HCT116 (cell line): ENCODE measurements around the gene FAM89B. TPM values are rescaled to one million over a fixed set of nuclear protein-coding genes. Genes with fewer than 3 reads are reported as not detected.

Experiments
- ATAC-seq: fragments of 200-7000 bp; cut with Tn5 transposase; 2 replicates; pipeline ENCODE4 v1.9.1; 2020; ENCODE audit warnings: mild to moderate bottlenecking, moderate library complexity
- BruUV-seq: library from RNA; stranded (reverse); fragments of 400-500 nt; replicated peaks from 2 replicates; lab custom pipeline; 2021; lab: Mats Ljungman, UMichigan
- CTCF ChIA-PET: fragments of 300-600 bp; sonication (Branson Sonifier 250); formaldehyde crosslinking; loops from one replicate; lab custom pipeline; 2021; ENCODE audit warnings: antibody characterized with exemption; lab: Charles Lee
- POLR2A ChIA-PET: fragments of 300-600, 350-600 bp; sonication (Branson Sonifier 250); formaldehyde crosslinking; loops from one replicate; lab custom pipeline; 2021; ENCODE audit warnings: antibody characterized with exemption; lab: Charles Lee
- RAD21 ChIA-PET, 2 experiments: fragments of 300-600 bp; sonication (Branson Sonifier 250); formaldehyde crosslinking; loops; one replicate each; lab custom pipeline; 2023; ENCODE audit warnings: low total read pairs in 2 of 2; ENCODE audit not compliant: uncharacterized antibody in 2 of 2, unreplicated experiment in 2 of 2, low non-redundant PET in 1 of 2; lab: Charles Lee
- DNase-seq: peaks from one replicate; pipeline ENCODE4 v3.0.0-alpha.2; 2010; ENCODE audit warnings: low read depth, low spot score
- H2AFZ ChIP-seq: fragments of 200-600 bp; shearing (Covaris generic), sonication (generic); 2 replicates; pipeline ENCODE4 v1.6.1; 2017; ENCODE audit warnings: low read depth, mixed run types, mixed read lengths, antibody characterized with exemption, low read length; ENCODE audit not compliant: poor library complexity, severe bottlenecking
- H3K27ac ChIP-seq: 2 replicates; pipeline ENCODE4 v1.5.1; 2012; ENCODE audit warnings: low read depth, low read length
- H3K27me3 ChIP-seq: fragments of 200-600 bp; sonication (generic); 2 replicates; pipeline ENCODE4 v1.6.1; 2016; ENCODE audit warnings: mixed run types, low read length, mixed read lengths; ENCODE audit not compliant: insufficient read depth
- H3K36me3 ChIP-seq, 2 experiments: fragments of 200-500 bp in 1 of 2; fragments of 200-600 bp in 1 of 2; sonication (Bioruptor generic) in 1 of 2; sonication (generic) in 1 of 2; 2 replicates each; pipeline versions ENCODE4 v1.5.1 to v1.6.1; 2014 to 2016; ENCODE audit warnings: low read length in 2 of 2, inconsistent platforms in 1 of 2, mixed read lengths in 1 of 2, mixed run types in 1 of 2; ENCODE audit not compliant: insufficient read depth in 2 of 2, control insufficient read depth in 1 of 2
- H3K4me1 ChIP-seq, 2 experiments: fragments of 200-600 bp in 1 of 2; sonication (generic) in 1 of 2; 2 replicates each; pipeline versions ENCODE4 v1.5.1 to v1.6.1; 2012 to 2017; ENCODE audit warnings: low read length in 2 of 2, inconsistent platforms in 1 of 2, mild to moderate bottlenecking in 1 of 2, mixed read lengths in 1 of 2, mixed run types in 1 of 2, moderate library complexity in 1 of 2; ENCODE audit not compliant: insufficient read depth in 2 of 2, control insufficient read depth in 1 of 2
- H3K4me2 ChIP-seq: fragments of 200-600 bp; sonication (generic); 2 replicates; pipeline ENCODE4 v1.6.1; 2017; ENCODE audit warnings: mixed run types, low read length, mixed read lengths
- H3K4me3 ChIP-seq, 2 experiments: fragments of 200-600 bp in 1 of 2; sonication (generic) in 1 of 2; replicated peaks in 1 of 2; 2 replicates each; pipeline ENCODE4 v1.5.1; 2011 to 2016; ENCODE audit warnings: low read length in 2 of 2, control low read depth in 1 of 2, low read depth in 1 of 2, mild to moderate bottlenecking in 1 of 2, mixed read lengths in 1 of 2, mixed run types in 1 of 2
- H3K79me2 ChIP-seq: fragments of 200-600 bp; sonication (generic); 2 replicates; pipeline ENCODE4 v1.6.1; 2017; ENCODE audit warnings: mild to moderate bottlenecking, mixed run types, low read length, moderate library complexity, mixed read lengths; ENCODE audit not compliant: insufficient read depth
- H3K9ac ChIP-seq: fragments of 200-600 bp; sonication (generic); 2 replicates; pipeline ENCODE4 v1.6.1; 2016; ENCODE audit warnings: low read length, mixed read lengths
- H3K9me2 ChIP-seq: fragments of 200-600 bp; sonication (generic), shearing (Covaris generic); 2 replicates; pipeline ENCODE4 v1.6.1; 2017; ENCODE audit warnings: mixed run types, mild to moderate bottlenecking, moderate library complexity; ENCODE audit not compliant: insufficient read depth
- H3K9me3 ChIP-seq, 2 experiments: fragments of 200-500 bp in 1 of 2; fragments of 200-600 bp in 1 of 2; sonication (Bioruptor generic) in 1 of 2; sonication (generic) in 1 of 2; 2 replicates each; pipeline ENCODE4 v1.6.1; 2014 to 2017; ENCODE audit warnings: low read length in 2 of 2, mixed read lengths in 2 of 2, inconsistent platforms in 1 of 2, low read depth in 1 of 2, mild to moderate bottlenecking in 1 of 2, mixed run types in 1 of 2, moderate library complexity in 1 of 2; ENCODE audit not compliant: control insufficient read depth in 1 of 2, insufficient read depth in 1 of 2
- H4K20me1 ChIP-seq: fragments of 200-600 bp; sonication (generic), shearing (Covaris generic); 2 replicates; pipeline ENCODE4 v1.6.1; 2017; ENCODE audit warnings: mixed run types, mild to moderate bottlenecking, moderate library complexity; ENCODE audit not compliant: insufficient read depth
- ATF3 ChIP-seq: IDR thresholded peaks from 2 replicates; pipeline ENCODE4 v1.6.1; 2012
- CBX3 ChIP-seq: IDR thresholded peaks from 2 replicates; pipeline ENCODE4 v1.6.1; 2012; ENCODE audit warnings: low read depth
- CTCF ChIP-seq, 3 experiments: fragments of 200-600 bp in 1 of 3; sonication (generic) in 1 of 3; IDR thresholded peaks in 2 of 3; conservative IDR thresholded peaks in 1 of 3; 2 replicates each; pipeline ENCODE4 v1.5.1; 2012 to 2017; ENCODE audit warnings: low read depth in 2 of 3, low read length in 2 of 3, antibody characterized with exemption in 1 of 3, borderline replicate concordance in 1 of 3, control low read depth in 1 of 3, mild to moderate bottlenecking in 1 of 3, mixed read lengths in 1 of 3, mixed run types in 1 of 3, moderate library complexity in 1 of 3; ENCODE audit not compliant: insufficient read depth in 1 of 3
- EGR1 ChIP-seq: IDR thresholded peaks from 2 replicates; pipeline ENCODE4 v1.6.1; 2012; ENCODE audit warnings: low read depth
- EZH2phosphoT487 ChIP-seq: fragments of 200-600 bp; IDR thresholded peaks from 2 replicates; pipeline ENCODE4 v1.6.1; 2018; ENCODE audit warnings: antibody characterized with exemption, borderline replicate concordance
- FOSL1 ChIP-seq: IDR thresholded peaks from 2 replicates; pipeline ENCODE4 v1.6.1; 2012; ENCODE audit warnings: low read depth
- JUND ChIP-seq: IDR thresholded peaks from 2 replicates; pipeline ENCODE4 v1.6.1; 2012
- MAX ChIP-seq: IDR thresholded peaks from 2 replicates; pipeline ENCODE4 v1.6.1; 2012
- POLR2A ChIP-seq: IDR thresholded peaks from 2 replicates; pipeline ENCODE4 v1.7.0; 2011; ENCODE audit warnings: borderline replicate concordance; ENCODE audit not compliant: insufficient read depth, insufficient read length; ENCODE audit errors: extremely low read depth
- POLR2AphosphoS5 ChIP-seq: IDR thresholded peaks from 2 replicates; pipeline ENCODE4 v1.6.1; 2011; ENCODE audit warnings: mild to moderate bottlenecking, low read depth, low read length, moderate library complexity
- REST ChIP-seq: IDR thresholded peaks from 2 replicates; pipeline ENCODE4 v1.6.1; 2012; ENCODE audit warnings: low read depth
- SP1 ChIP-seq: IDR thresholded peaks from 2 replicates; pipeline ENCODE4 v1.6.1; 2012; ENCODE audit warnings: low read depth
- TCF7L2 ChIP-seq: IDR thresholded peaks from 2 replicates; pipeline ENCODE4 v1.7.0; 2011; ENCODE audit warnings: borderline replicate concordance, inconsistent platforms; ENCODE audit not compliant: insufficient read depth, insufficient read length; ENCODE audit errors: extremely low read depth
- YY1 ChIP-seq: IDR thresholded peaks from 2 replicates; pipeline ENCODE4 v1.6.1; 2011; ENCODE audit warnings: low read length, low read depth, moderate library complexity, mild to moderate bottlenecking; ENCODE audit not compliant: insufficient replicate concordance; ENCODE audit errors: extremely low read depth
- ZBTB33 ChIP-seq: IDR thresholded peaks from 2 replicates; pipeline ENCODE4 v1.6.1; 2011; ENCODE audit warnings: mild to moderate bottlenecking, low read length, moderate library complexity; ENCODE audit not compliant: insufficient replicate concordance; ENCODE audit errors: extremely low read depth
- ZFX ChIP-seq: fragments of 450-650 bp; IDR thresholded peaks from 2 replicates; pipeline ENCODE4 v1.6.1; 2017
- intact Hi-C: fragments of 100-400 bp; cut with micrococcal nuclease; formaldehyde crosslinking; loops from 2 replicates; pipeline ENCODE4 v1.10.0; 2022
- total RNA-seq: library from RNA; stranded (reverse); gene quantifications from one replicate; pipeline ENCODE4 v1.2.1, GENCODE V29; 2021; ENCODE audit not compliant: unreplicated experiment

The FAM89B gene
- total RNA-seq, 1 experiment from 2014 or later, result 60.0 TPM

- no peak for TF ChIP-seq MAX
Observed at GRCh38 chr11:65617990-65618751, 45.8 kb downstream of the FAM89B start (continued).

- H3K27me3 ChIP-seq, result no peaks in the 10 kb centered on the region
- POLR2A ChIA-PET, result no interaction called here
- peaks cover 4 to 11% of the 10 kb centered on the region in 2 experiments for H3K4me1 ChIP-seq
- CTCF ChIA-PET, result no interaction called here
- H3K4me3 ChIP-seq, result no peak overlapping the region
- RAD21 ChIA-PET, result no interaction called here
- H3K79me2 ChIP-seq, result peaks cover 41% of the 10 kb centered on the region
- DNase-seq, result no peak
- BruUV-seq, result no TSS peak
- H3K9me3 ChIP-seq, result no peaks in the 10 kb centered on the region
- no peak overlapping the region; the same call in 1 of the 2 replicates for H3K27ac ChIP-seq
- peaks cover 19 to 24% of the 10 kb centered on the region in 2 experiments; a peak in 3 of 4 replicates for H3K36me3 ChIP-seq
- no peak overlapping the region for H3K9ac ChIP-seq
- H3K9me2 ChIP-seq, result no peaks in the 10 kb centered on the region
- H2AFZ ChIP-seq, result no peak overlapping the region
- no peaks in the 10 kb centered on the region for H4K20me1 ChIP-seq
- TF ChIP-seq REST, result no peak
- no peak for TF ChIP-seq ATF3
- TF ChIP-seq EGR1, result no peak
- no peak for TF ChIP-seq CBX3
- TF ChIP-seq JUND, result no peak
- TF ChIP-seq YY1, result no peak
- no peak for TF ChIP-seq EZH2phosphoT487
- TF ChIP-seq TCF7L2, result no peak
- no peak for TF ChIP-seq CTCF (IDR thresholded peaks at IDR 0.05 in 2 of 3, conservative IDR thresholded peaks at IDR 0.05 in 1 of 3; ENCODE audit: borderline replicate concordance in 1 of 3, insufficient read depth in 1 of 3, low read depth in 2 of 3, low read length in 2 of 3)
- no peak for TF ChIP-seq ZBTB33
- no peak for TF ChIP-seq ZFX
- TF ChIP-seq POLR2A, result no peak
- no peak for TF ChIP-seq MAX
- no peak for TF ChIP-seq SP1
- TF ChIP-seq POLR2AphosphoS5, result no peak
- TF ChIP-seq FOSL1, result no peak
- intact Hi-C loops, result no loop called here
- no peak for ATAC-seq
- no peak overlapping the region for H3K4me2 ChIP-seq
Observed at GRCh38 chr11:65618763-65619162, 46.4 kb downstream of the FAM89B start.
